NOMO-1 treated with DMSO at 0.1 percent for 48 hours (cell line): ENCODE measurements around the gene SHROOM4.
A peak's percentile ranks its signal among the peaks of the same experiment; 100 is the strongest.

Experiments
- DNase-seq: peaks from one replicate; lab custom pipeline; 2025; ENCODE audit not compliant: unreplicated experiment; lab: John Stamatoyannopoulos, UW

The SHROOM4 gene

GRCh38 chrX:50711907-50712306, 102.1 kb downstream of the SHROOM4 start:
- no peak for DNase-seq

DNA sequence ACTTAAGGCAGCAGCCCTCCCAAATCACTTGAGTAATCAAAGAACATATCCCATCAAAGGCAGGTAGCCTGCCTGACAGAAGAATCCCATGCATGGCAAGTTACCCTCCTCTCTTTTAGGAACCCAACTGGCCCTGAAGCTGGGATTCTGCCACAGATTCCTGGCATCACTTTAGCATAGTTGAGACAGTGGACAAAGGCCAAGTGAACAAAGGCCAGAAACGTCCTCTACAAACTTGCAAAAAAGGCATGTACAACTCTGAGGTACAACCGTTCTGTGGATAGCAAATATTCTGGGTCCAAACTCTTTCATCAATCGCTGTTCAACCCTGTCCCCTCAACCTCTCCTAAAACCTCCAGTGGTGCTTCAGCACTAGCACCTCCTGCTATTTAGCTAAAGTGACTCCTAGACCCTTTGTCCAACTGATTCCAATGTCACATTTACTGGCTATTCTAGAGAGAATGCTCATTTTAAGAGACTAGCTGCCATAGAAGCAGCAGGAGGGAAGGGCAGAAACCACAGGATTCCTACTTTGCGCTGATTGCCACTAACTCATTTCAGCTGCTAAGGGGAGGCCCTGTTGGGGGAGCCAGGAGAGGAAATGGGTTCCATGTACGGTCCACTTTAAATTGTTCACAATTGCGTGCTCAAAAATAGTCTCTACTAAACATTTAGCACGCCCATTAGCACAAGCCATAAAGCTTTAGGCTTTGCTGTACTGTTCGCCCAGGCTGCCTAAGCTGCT, 105.9 kb downstream of the SHROOM4 start:
- DNase-seq, result no peak

DNA sequence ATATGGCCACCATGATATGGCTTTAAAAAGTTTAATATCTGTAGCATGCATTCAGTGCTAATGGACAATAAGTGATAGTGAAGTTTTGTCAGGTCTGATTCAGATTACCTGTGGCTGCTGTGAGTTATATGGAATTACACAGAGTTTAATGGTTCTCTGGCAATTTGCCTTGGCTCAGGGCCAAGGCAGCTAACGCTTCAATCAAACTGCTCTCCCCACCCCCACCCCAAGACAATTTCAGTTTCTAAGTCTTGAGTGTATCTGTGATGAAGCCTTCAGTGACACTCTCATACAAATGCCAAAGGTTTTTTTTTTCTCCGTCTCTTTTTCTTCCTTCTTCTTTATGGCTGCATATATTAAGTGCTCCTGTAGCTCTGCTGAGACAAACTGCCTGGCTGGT, 106.6 kb downstream of the SHROOM4 start:
- DNase-seq, result no peak

GRCh38 chrX:50705042-50705441, 109.0 kb downstream of the SHROOM4 start:
- peak; percentile 44 for DNase-seq

DNA sequence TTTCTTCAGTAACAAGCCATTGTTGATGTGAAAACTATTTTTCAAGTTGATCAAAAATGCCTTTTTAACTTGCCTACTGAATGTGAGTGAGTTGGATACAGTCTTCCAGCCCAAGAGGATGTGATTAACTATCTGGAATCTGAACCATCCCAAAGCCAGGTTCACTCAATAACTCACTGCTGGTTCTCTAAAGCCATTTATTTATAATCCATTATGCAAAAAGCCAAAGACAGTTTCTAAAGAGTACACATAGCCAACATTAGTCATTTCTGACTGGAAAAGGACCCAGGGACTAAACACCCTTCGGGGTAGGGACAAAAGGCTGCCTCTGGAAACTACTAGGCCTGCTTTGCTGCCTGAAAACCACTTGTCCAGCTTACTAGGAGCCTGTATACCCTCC, 109.6 kb downstream of the SHROOM4 start:
- DNase-seq, result no peak

DNA sequence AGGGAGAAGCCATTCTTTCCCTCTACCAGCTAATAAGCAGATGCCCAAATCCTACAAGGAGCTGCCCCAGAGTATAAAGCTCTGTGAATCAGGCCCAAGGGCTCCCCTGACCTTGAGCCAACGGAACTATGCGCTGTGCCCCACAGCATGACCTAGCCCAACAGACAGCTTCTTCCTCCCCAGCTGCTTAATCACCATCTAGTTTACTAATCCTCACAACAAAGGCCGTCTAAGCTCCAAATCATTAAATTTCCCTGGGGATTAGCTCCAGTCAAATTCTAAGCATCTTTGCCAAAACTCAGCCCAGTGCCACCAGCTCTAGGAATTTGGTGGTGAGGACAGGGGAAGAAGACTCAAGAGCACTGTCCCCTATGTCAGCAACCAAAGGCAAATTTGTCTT, 113.1 kb downstream of the SHROOM4 start:
- no peak for DNase-seq

- no peak for DNase-seq
Observed at GRCh38 chrX:50698944-50699343, 115.0 kb downstream of the SHROOM4 start.

DNA sequence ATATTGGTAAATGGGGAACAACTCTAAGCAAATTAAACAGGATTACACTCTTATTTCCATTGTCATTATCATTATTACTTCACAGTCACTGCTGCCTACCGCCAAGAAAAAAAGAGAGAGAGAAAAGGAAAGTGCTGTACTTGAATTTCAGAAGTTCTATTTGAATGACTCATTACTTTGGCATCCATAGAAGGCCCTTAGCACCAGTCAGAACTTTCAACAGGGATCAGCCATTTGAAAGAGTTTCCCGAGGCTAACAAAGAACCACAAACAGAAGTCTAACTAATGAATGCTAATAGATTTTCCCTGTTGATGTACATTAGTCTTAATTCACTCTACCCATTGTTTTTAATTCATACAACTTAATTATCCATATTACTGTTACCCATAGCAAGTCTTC, 116.3 kb downstream of the SHROOM4 start:
- DNase-seq, result no peak

GRCh38 chrX:50691820-50692219, 122.2 kb downstream of the SHROOM4 start:
- peak; percentile 65 for DNase-seq

- no peak for DNase-seq
Observed at GRCh38 chrX:50684871-50685270, 129.1 kb downstream of the SHROOM4 start.

DNA sequence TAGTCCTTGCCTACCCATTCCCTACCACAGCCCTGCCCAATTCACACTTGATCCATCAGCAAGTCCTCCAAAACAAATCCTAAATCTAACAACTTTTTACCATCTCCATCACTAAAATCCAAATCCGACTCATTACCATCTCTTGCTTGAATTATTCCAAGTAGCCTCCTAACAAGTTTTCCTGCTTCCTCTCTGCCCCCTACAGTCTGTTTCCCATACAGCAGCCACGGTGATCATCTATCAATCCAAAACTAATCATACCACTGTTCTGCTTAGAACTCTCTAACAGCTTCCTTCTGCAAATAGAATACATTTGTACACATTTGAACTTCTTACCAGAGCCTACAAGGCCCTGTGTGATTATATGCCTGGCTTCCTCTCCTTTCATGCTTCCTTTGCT, 133.0 kb downstream of the SHROOM4 start:
- DNase-seq, result no peak

DNA sequence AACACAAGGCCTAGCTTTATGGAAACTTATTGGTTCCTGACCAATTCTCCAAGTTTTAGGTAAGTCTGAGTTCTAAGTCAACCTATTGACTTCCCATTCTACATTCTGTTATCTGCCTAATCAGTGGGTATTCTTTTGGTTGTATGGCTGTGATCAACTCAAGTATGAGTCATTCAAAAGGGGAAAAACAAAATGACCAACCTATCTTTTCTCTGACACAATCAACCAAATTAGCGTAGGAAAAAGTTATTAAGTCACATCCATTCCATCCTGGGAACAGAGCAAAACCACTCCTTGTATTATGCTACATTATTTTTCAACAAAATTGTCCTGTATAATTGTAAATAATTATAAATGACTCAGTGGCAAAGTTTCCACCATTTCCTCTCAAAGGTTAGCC, 136.2 kb downstream of the SHROOM4 start:
- DNase-seq, result no peak

GRCh38 chrX:50671661-50672060, 142.3 kb downstream of the SHROOM4 start:
- DNase-seq, result no peak

GRCh38 chrX:50668860-50669259, 145.1 kb downstream of the SHROOM4 start:
- DNase-seq, result no peak

DNA sequence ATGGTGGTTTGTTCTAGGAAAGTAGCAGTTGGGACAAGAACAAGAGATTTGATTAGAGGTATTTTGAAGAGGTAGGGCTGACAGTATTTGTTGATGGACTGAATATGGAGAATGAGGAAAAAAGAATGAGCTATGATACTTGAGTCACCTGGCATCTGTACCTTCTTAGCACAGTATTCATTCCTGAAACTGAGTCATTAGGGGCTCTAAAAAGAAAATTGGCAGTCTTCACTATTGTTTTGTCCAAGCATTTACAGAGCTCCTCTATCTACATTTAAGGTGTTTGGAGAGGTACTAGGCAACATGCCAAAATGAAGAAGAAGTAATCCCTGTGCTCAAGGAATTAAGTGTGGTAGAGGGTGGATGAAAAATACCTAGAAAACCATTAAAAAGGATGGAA, 165.8 kb downstream of the SHROOM4 start:
- DNase-seq, result no peak

DNA sequence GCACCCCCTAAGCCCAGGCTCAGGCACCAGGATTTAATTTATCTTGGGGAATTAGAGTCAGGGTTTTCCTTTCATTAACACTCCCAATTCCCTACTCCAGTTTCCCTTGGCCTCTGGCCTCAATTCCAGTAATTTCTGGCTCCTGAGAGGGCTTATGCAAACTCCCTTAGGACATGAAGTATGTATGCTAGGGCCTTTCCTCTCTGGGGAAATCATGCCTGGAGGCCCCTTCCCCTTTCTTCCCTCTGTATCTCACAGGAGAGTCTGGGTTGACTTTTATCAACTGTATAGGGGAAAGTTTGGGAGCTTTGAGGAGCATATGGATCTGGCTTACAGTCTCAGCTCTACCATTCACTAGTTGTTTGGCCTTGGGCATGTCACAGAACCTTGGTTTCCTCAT, 169.5 kb downstream of the SHROOM4 start:
- DNase-seq, result no peak

DNA sequence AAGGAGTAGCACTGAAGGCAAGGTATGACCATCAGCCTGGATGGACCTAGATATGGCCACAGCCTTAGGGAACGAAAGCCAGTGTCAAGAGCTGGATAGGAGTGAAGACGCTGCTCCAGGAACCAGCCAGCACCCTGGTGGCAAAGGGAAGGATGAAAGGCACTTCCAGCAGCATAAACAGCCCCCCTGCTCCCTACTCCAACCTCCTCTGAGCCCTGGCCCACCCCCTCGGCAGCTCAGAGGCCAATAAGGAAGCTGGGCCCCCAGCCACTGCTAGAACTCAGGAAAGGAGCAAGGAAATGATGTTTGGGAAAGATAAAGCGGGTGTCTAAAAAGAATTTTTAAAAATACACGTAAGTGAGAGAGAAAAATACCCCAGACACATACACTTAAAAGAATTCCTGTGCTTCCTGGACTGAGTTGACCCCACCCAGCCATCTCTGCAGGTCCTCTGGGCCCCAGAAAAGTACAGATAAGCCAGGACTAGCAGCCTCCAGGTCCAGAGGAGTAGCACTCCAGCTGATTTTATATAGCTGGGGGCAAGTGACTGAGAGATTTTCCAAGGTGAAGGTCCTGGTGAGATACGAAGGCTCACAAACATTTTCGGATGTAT, 170.4 kb downstream of the SHROOM4 start:
- no peak for DNase-seq

- DNase-seq, result no peak
Observed at GRCh38 chrX:50638123-50638522, 175.9 kb downstream of the SHROOM4 start.

DNA sequence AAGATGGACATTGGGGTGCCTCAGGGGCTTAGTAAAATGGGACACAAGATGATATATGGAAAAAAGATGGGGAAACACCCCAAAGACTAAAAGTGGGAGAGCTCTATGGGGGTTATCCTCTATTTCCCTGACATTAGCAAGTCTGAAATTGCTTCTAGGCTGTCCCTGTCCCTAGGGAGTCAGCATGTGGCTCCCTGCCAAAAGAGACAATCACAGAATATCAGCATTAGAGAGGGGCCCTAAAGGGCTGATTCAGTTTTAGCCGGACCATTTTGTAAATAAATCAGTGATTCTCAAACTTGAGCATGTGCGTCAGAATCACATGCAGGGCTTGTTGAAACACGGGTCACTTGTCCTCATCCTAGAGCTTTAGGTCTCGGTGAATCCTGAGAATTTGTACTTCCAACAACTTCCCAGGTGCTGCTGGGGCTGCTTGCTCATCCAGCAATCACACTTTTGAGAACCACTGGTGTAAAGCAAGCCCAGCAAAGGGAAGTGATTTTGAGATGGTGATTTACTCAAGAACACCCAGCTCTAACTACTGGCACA, 178.1 kb downstream of the SHROOM4 start:
- no peak for DNase-seq

DNA sequence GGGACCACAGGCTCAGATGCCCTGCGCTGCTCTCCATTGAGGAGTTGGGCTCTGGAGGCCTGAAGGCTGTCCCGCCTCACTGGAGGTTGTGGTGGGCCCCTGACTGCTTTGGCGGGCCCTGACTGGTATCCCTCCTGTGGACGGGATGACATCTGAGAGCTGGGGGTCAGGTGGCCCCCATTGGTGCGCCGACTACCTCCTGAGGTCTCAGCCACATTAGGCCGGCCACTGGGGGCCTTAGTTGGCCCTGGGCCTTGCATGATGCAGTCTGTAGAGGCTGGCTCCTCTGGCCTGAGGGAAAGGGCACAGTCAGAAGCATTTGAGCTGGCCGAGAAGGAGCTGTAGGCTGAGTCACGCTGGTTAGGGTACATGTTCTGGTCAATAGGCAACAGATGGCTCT, 178.8 kb downstream of the SHROOM4 start:
- DNase-seq, result no peak

- DNase-seq, result no peak
Observed at GRCh38 chrX:50629774-50630173, 184.2 kb downstream of the SHROOM4 start.

DNA sequence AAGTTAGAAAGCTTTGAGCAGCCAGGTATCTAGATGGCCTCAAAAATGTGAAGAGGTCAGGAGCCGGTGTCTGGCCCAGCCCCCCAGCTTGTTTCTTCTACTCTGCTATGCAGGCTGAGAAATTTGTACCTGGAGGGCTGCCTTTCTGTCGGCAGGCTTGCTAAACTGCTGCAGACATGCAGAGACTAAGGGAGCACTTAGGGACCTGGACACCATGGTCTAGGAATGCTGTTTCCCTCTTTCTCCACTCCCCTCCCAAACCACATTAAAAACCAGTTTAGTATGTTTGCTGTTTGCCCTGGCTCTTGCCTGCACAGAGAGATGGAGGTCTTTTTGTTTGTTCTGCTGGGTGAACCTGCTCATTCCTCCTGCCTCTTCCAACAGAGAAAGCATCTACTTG, 186.3 kb downstream of the SHROOM4 start:
- DNase-seq, result no peak

DNA sequence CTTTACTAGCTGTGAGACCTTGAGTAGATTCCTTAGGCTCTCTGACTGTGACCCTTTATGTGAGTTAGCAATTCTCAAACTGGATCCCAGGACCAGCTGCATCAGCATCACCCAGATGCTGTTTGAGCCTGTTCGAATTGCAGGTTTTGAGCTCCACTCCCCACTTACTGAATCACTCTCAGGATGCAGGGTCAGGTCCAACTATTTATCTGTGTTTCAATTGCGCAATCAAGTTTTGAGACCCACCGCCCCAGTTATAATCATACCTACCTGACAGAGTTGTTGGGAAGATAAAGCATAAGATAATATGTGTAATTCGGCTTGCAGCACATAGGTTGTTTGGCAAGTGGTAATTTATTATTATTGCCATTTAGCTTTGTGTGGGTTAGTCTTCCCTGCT, 187.6 kb downstream of the SHROOM4 start:
- no peak for DNase-seq
